Caco-2 (cell line): ENCODE data around the gene CCDC30. TPM values are rescaled to one million over a fixed set of nuclear protein-coding genes. Genes with fewer than 3 reads are reported as not detected.

Experiments
- BruUV-seq: library from RNA; stranded (reverse); fragments of 400-500 nt; replicated peaks from 2 replicates; lab custom pipeline; 2021; lab: Mats Ljungman, UMichigan
- CTCF ChIA-PET: fragments of 300-600 bp; sonication (Branson Sonifier 250); formaldehyde crosslinking; loops from one replicate; lab custom pipeline; 2022; ENCODE audit warnings: antibody characterized with exemption; lab: Charles Lee
- POLR2A ChIA-PET: fragments of 300-600 bp; sonication (Branson Sonifier 250); formaldehyde crosslinking; loops from one replicate; lab custom pipeline; 2022; ENCODE audit warnings: antibody characterized with exemption; lab: Charles Lee
- DNase-seq, 2 experiments: peaks; one replicate each; pipeline versions ENCODE4 v3.0.0 to v3.0.0-alpha.2; 2020 to 2022
- H3K27me3 ChIP-seq: replicated peaks from 2 replicates; pipeline ENCODE4 v1.6.0; 2011; ENCODE audit warnings: low read length; ENCODE audit not compliant: control insufficient read depth, insufficient read depth
- H3K36me3 ChIP-seq: 2 replicates; pipeline ENCODE4 v1.5.1; 2011; ENCODE audit warnings: low read length; ENCODE audit not compliant: control insufficient read depth, insufficient read depth
- H3K4me1 ChIP-seq: fragments of 250-450 bp; sonication (Bioruptor Pico); 2 replicates; pipeline ENCODE4 v1.5.1; 2020; ENCODE audit warnings: mild to moderate bottlenecking
- H3K4me3 ChIP-seq: 2 replicates; pipeline ENCODE4 v1.5.1; 2011; ENCODE audit warnings: low read depth, mild to moderate bottlenecking, control low read depth, low read length
- H3K9me3 ChIP-seq: fragments of 250-450 bp; sonication (Bioruptor Pico); 2 replicates; pipeline ENCODE4 v1.5.1; 2020; ENCODE audit warnings: mild to moderate bottlenecking, moderate library complexity
- H3K27ac Mint-ChIP-seq: one replicate; pipeline ENCODE4 v1.8.0; 2022; ENCODE audit warnings: mixed read lengths; ENCODE audit not compliant: unreplicated experiment
- H3K27me3 Mint-ChIP-seq: one replicate; pipeline ENCODE4 v1.8.0; 2022; ENCODE audit warnings: mixed read lengths; ENCODE audit not compliant: insufficient read depth, unreplicated experiment
- H3K36me3 Mint-ChIP-seq: one replicate; pipeline ENCODE4 v1.8.0; 2022; ENCODE audit warnings: mild to moderate bottlenecking, mixed read lengths; ENCODE audit not compliant: insufficient read depth, unreplicated experiment
- H3K4me1 Mint-ChIP-seq: one replicate; pipeline ENCODE4 v1.8.0; 2022; ENCODE audit warnings: low read depth, mixed read lengths; ENCODE audit not compliant: unreplicated experiment
- H3K4me3 Mint-ChIP-seq: one replicate; pipeline ENCODE4 v1.8.0; 2022; ENCODE audit warnings: mild to moderate bottlenecking, moderate library complexity, mixed read lengths; ENCODE audit not compliant: unreplicated experiment
- H3K9me3 Mint-ChIP-seq: one replicate; pipeline ENCODE4 v1.8.0; 2022; ENCODE audit warnings: mixed read lengths; ENCODE audit not compliant: unreplicated experiment
- intact Hi-C: fragments of 100-400 bp; cut with micrococcal nuclease; formaldehyde crosslinking; loops from one replicate; pipeline ENCODE4 v1.10.0; 2022; ENCODE audit not compliant: unreplicated experiment
- total RNA-seq: library from RNA; stranded (reverse); gene quantifications from 2 replicates; pipeline ENCODE4 v1.2.3, GENCODE V29; 2022
- TF ChIP-seq, protein P1 (sequence below), 2 experiments: fragments of 200-600 bp in 1 of 2; IDR thresholded peaks; 1 replicate in 1 of 2; 2 replicates in 1 of 2; pipeline versions ENCODE4 v1.5.1 to v1.8.0; 2011 to 2022; ENCODE audit warnings: antibody characterized with exemption in 1 of 2, control low read depth in 1 of 2, inconsistent platforms in 1 of 2, low read depth in 1 of 2, low read length in 1 of 2, mild to moderate bottlenecking in 1 of 2, moderate library complexity in 1 of 2; ENCODE audit not compliant: insufficient read depth in 1 of 2, severe bottlenecking in 1 of 2, unreplicated experiment in 1 of 2

Gene CCDC30
- total RNA-seq, 1 experiment from 2014 or later = 1.3 TPM

DNA sequence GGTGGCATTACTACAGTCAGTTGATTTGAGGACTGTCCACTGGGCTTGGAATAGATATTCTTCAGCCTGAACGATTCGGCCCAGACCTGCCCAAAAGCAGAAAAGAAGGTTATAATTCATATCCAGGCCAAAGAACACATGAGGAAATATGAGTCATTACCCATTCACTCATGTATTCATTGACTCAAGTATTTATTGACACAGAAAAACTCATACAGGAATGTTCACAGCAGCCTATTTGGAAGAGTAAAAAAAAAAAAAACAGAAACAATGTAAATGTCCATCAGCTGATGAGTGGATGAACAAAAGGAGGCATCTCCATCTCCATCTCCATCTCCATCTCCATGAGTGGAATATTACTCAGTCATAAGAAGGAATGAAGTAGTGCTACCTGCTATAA is 23.1 kb upstream of the CCDC30 start:
- intact Hi-C loops = no loop called here
- Mint-ChIP-seq H3K36me3 (no peaks in the 10 kb centered on the region), H3K4me1 (peaks cover 6% of the 10 kb centered on the region), H3K27ac (no peak overlapping the region), H3K27me3 (no peaks in the 10 kb centered on the region), H3K4me3 (no peak overlapping the region), H3K9me3 (no peaks in the 10 kb centered on the region)
- POLR2A ChIA-PET = no interaction called here
- Histone ChIP-seq H3K9me3 (no peaks in the 10 kb centered on the region), H3K4me3 (no peak overlapping the region), H3K27me3 (no peaks in the 10 kb centered on the region), H3K36me3 (no peaks in the 10 kb centered on the region), H3K4me1 (no peaks in the 10 kb centered on the region)
- BruUV-seq = no TSS peak
- no peak for DNase-seq
- CTCF ChIA-PET = no interaction called here
- TF ChIP-seq, protein P1, sequence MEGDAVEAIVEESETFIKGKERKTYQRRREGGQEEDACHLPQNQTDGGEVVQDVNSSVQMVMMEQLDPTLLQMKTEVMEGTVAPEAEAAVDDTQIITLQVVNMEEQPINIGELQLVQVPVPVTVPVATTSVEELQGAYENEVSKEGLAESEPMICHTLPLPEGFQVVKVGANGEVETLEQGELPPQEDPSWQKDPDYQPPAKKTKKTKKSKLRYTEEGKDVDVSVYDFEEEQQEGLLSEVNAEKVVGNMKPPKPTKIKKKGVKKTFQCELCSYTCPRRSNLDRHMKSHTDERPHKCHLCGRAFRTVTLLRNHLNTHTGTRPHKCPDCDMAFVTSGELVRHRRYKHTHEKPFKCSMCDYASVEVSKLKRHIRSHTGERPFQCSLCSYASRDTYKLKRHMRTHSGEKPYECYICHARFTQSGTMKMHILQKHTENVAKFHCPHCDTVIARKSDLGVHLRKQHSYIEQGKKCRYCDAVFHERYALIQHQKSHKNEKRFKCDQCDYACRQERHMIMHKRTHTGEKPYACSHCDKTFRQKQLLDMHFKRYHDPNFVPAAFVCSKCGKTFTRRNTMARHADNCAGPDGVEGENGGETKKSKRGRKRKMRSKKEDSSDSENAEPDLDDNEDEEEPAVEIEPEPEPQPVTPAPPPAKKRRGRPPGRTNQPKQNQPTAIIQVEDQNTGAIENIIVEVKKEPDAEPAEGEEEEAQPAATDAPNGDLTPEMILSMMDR (IDR thresholded peaks at IDR 0.05; ENCODE audit: insufficient read depth in 1 of 2, low read depth in 1 of 2, low read length in 1 of 2, severe bottlenecking in 1 of 2, unreplicated experiment in 1 of 2) = no peak

DNA sequence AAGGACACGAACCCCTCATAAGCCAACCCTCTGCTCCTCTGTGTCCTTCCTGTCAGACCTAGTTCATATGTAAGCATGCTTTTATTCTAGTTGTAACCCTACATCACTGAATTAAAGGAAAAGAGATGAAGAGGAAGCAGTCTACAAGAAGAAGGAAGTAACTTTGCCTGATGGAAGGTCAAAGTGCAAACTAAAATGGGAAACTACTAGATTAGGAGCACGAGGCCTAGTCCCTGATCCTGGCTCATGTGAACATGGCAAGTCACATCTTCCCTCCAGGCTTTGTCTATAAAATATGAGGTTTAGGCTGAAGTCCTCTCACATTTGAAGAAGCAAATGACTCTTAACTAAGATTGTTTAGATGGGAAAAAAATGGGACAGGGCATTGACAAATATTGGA is 20.4 kb upstream of the CCDC30 start:
- no peak overlapping the region for H3K4me3 ChIP-seq
- Mint-ChIP-seq H3K4me3 (no peak overlapping the region), H3K36me3 (no peaks in the 10 kb centered on the region), H3K27me3 (no peaks in the 10 kb centered on the region), H3K9me3 (no peaks in the 10 kb centered on the region), H3K4me1 (peaks cover 6% of the 10 kb centered on the region), H3K27ac (no peak overlapping the region)
- intact Hi-C loops = no loop called here
- DNase-seq = no peak
- ChIA-PET POLR2A (no interaction called here), CTCF (no interaction called here)
- H3K36me3 ChIP-seq = no peaks in the 10 kb centered on the region
- no peaks in the 10 kb centered on the region for H3K27me3 ChIP-seq
- H3K4me1 ChIP-seq = no peaks in the 10 kb centered on the region
- TF ChIP-seq, protein P1 (IDR thresholded peaks at IDR 0.05; ENCODE audit: insufficient read depth in 1 of 2, low read depth in 1 of 2, low read length in 1 of 2, severe bottlenecking in 1 of 2, unreplicated experiment in 1 of 2) = no peak
- no peaks in the 10 kb centered on the region for H3K9me3 ChIP-seq
- BruUV-seq = no TSS peak

DNA sequence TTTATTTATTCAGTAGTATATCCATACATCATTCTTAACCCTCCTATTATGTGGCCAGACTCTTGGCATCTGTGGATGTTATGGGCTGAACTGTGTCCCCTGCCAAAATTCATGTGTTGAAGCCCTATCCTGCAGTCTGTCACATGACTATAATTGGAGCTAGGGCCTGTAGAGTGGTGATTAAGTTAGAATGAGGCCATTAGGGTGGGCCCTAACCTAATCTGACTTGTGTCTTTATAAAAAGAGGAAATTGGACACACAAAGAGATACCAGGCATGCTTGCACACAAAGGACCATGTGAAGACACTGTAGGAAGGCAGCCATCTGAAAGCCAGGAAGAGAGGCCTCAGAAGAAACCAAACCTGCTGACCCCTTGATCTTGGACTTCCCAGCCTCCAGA is 13.8 kb upstream of the CCDC30 start:
- H3K27me3 ChIP-seq = no peaks in the 10 kb centered on the region
- TF ChIP-seq, protein P1 (IDR thresholded peaks at IDR 0.05; ENCODE audit: insufficient read depth in 1 of 2, low read depth in 1 of 2, low read length in 1 of 2, severe bottlenecking in 1 of 2, unreplicated experiment in 1 of 2) = no peak
- H3K4me3 Mint-ChIP-seq = no peak overlapping the region
- CTCF ChIA-PET = no interaction called here
- no peaks in the 10 kb centered on the region for H3K36me3 Mint-ChIP-seq
- H3K4me1 ChIP-seq = peaks cover 4% of the 10 kb centered on the region; the same call in 1 of the 2 replicates
- POLR2A ChIA-PET = no interaction called here
- no peaks in the 10 kb centered on the region for H3K36me3 ChIP-seq
- H3K9me3 ChIP-seq = no peaks in the 10 kb centered on the region
- H3K27me3 Mint-ChIP-seq = no peaks in the 10 kb centered on the region
- H3K27ac Mint-ChIP-seq = no peak overlapping the region
- intact Hi-C loops = no loop called here
- BruUV-seq = no TSS peak
- no peak for DNase-seq
- H3K9me3 Mint-ChIP-seq = no peaks in the 10 kb centered on the region
- no peak overlapping the region for H3K4me3 ChIP-seq
- H3K4me1 Mint-ChIP-seq = peaks cover 8% of the 10 kb centered on the region
